Middle frontal gyrus (tissue), 1 donor: ENCODE results near the gene CHN1.

Source experiments
- DNase-seq: peaks from one replicate; pipeline ENCODE4 v3.0.0-alpha.2; 2015; ENCODE audit warnings: low spot score; ENCODE audit errors: extremely low spot score

CHN1 gene, protein sequence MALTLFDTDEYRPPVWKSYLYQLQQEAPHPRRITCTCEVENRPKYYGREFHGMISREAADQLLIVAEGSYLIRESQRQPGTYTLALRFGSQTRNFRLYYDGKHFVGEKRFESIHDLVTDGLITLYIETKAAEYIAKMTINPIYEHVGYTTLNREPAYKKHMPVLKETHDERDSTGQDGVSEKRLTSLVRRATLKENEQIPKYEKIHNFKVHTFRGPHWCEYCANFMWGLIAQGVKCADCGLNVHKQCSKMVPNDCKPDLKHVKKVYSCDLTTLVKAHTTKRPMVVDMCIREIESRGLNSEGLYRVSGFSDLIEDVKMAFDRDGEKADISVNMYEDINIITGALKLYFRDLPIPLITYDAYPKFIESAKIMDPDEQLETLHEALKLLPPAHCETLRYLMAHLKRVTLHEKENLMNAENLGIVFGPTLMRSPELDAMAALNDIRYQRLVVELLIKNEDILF

DNA sequence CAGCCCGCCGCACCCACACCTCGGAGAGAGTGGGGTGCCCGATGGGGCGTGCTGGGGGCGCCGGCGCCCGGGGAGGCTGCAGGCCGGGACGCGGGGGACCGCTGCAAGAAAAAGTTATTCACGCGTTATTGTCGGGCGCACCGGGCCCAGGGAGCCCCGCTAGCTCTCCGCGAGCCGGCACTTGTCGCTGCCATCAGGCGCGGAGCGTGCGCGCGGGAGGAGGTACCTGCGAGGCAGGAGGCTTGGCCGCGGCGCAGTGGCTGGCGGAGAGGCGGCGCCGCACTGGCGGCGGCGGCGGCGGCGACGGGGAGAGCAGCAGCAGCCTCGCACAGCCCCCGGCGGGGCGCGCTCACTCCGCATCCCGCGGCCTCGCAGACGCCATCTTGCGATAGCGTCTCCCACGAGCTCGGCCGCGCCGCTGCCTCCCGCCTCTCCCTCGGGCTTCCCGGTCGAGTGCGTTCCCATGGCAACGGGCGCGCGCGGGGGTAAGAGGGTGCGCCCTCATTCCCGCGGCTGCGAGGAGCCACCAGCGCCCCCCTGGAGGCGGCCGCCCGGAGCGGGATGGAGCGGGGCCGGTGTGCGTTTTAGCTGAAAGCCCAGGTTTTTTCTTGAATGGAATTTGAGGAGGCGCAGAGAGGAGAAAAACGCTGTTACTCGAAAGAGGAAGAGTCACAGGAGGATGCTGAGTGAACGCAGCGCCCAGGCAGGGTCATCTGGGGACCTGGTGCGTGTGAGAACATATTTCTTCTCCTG, at the start of gene CHN1:
Gene CHN1 (minus strand): TSS at position 402 of the 753 bp plus-strand sequence. CDS start 469 bp downstream, outside the sequence.
- peak; percentile 74 for DNase-seq

DNA sequence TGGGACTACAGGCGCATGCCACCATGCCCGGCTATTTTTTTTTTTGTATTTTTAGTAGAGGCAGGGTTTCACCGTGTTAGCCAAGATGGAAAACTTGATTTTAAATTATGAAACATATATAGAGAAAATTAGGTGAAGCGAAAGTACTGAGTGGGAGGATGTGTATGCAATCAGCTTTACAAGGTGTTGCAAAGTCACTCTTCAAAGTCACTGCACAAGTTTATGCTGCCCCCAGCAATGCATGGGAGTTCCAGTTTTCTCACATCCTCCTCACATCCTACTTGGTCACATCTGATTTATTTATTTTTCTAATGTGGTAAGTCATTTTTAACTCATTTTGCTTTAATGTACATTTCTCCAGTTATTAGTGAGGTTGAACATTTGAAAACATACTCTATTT, 49.2 kb upstream of the CHN1 start:
- DNase-seq = no peak

GRCh38 chr2:175049661-175050060, 44.5 kb upstream of the CHN1 start:
- no peak for DNase-seq

DNA sequence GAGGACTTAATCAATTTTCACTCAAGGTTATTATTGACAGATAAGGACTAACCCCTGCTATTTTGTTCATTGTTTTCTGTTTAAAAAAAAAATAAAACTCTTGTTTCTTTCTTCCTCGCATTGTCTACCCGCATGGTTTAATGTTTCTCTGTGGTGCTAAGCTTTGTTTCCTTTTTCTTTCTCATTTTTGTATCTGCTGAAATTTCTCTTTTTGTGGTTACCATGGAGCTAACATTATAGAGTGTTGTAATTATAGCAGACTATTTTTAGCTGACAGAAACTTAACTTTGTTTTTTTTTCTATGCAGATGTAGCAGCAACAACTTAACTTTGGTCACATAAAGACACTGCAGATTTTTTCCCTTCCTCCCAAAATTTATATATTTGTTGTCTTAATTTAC, 43.1 kb upstream of the CHN1 start:
- no peak for DNase-seq

GRCh38 chr2:175039490-175039889, 34.3 kb upstream of the CHN1 start:
- no peak for DNase-seq

- no peak for DNase-seq
Observed at GRCh38 chr2:175039031-175039430, 33.9 kb upstream of the CHN1 start.

DNA sequence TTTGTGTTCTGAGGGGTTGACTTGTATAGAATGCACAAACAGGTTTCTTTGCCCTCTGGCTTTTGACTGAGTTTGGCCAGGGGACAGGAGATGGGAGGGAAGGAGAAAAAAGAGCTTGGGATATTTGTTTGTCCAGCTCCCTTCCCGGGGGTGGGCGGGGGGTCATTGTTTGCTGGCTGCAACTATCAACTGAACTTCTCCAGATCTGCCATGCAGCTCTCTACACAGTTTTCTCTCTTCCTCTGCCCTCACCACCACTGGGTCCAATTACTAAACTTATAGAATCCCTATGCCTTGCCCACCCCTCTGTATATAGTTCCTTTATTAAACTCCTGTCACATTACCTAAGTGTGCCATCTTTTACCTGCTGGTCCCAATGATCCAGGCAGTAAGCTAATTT, 32.8 kb upstream of the CHN1 start:
- DNase-seq = no peak

GRCh38 chr2:175036582-175037018, 31.4 kb upstream of the CHN1 start:
- no peak for DNase-seq

DNA sequence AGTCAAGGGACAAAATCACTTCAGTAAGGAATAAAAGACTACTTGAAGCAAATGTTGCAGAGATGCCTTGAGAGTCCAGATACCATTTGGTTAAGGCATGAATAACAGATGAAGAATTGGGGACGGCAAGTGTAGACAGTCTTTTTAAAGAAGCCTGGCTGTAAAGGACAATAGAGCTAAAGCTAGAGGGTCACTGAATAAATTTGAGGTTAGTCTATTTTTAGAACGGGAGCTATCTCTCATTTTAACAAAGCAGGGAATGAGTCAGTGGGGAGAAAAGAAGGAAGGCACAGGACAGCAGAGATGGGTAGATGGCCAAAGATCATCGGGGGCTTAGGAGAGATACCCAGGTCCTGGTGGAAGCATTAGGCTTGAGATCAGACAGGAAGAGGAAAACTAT, 30.6 kb upstream of the CHN1 start:
- no peak for DNase-seq

- no peak for DNase-seq
Observed at GRCh38 chr2:175034716-175035115, 29.5 kb upstream of the CHN1 start.

DNA sequence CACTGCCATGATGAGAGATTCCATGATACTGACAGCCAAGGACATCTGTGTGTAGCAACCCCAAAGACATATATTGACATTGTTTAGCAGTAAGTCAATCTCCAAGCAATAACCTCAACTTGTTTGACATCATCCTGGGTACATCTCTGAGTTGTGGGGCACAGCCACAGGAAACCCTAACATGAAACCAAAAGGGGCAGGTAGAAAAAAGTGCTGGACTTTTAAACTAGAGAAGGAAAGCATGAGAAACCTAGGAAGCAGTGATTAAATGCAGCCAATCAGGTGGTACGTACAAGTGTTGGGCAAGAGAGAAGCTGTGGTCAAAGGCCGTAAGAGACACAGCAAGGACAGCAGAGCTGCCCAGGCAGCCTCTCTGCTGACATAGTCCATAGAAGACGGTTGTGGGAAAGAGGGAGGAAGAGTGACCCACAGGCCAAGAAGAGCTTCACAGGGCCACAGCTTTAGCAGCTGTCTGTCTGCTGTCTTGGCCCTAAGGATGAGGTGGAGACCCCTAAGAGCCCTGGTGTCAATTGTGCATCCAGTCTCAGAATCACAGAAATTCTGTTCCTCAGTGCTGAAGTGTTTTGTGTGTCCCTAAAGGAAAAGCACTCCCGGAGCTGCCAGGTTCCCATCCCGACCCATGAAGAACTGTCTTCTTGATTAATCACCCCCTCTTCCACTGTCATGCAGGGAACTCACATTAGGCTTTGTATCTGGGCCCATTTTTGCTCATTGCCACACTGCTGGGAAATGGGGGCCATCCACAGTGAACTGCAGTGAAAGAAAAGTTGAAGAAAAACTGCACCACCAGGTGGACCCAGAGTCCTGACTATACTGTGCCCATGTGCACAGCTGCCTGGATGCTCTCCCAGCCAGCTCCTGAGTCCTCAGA, 25.4 kb upstream of the CHN1 start:
- DNase-seq = no peak

GRCh38 chr2:175027755-175028154, 22.6 kb upstream of the CHN1 start:
- DNase-seq = no peak

DNA sequence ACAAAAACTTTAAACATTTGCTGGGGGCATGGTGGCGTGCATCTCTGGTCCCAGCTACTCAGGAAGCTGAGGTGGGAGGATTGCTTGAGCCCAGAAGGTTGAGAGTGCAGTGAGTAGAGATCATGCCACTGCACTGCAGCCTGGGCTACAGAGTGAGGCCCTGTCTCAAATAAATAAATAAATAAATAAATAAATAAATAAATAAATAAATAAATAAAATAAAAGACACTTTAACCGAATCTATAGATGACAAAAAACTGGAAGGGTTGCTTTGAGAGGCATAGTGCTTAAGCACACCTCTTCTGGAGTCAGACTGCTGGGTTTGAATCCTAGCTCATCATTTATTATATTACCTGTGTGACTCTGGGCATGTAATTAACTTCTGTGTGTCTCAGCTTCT, 21.2 kb upstream of the CHN1 start:
- DNase-seq = no peak

DNA sequence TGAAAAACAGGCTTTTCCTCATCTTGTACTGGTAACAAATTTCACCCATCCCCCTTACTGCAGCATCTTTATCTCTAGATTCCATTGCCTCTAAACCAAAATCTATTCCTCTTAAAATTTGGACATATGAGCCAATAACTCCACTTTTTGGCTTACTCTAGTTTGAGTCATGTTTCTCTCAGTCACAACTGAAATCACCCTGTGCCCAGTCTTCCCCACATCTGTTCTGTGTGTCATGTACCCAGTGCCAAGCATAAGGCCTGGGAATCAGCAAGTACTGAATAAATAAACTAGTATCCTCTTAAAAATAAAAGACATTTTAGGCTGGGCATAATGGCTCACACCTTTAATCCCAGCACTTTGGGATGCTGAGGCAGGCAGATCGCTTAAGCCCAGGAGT, 20.8 kb upstream of the CHN1 start:
- no peak for DNase-seq

GRCh38 chr2:175025233-175025632, 20.1 kb upstream of the CHN1 start:
- DNase-seq = no peak

GRCh38 chr2:175022923-175023322, 17.7 kb upstream of the CHN1 start:
- no peak for DNase-seq

DNA sequence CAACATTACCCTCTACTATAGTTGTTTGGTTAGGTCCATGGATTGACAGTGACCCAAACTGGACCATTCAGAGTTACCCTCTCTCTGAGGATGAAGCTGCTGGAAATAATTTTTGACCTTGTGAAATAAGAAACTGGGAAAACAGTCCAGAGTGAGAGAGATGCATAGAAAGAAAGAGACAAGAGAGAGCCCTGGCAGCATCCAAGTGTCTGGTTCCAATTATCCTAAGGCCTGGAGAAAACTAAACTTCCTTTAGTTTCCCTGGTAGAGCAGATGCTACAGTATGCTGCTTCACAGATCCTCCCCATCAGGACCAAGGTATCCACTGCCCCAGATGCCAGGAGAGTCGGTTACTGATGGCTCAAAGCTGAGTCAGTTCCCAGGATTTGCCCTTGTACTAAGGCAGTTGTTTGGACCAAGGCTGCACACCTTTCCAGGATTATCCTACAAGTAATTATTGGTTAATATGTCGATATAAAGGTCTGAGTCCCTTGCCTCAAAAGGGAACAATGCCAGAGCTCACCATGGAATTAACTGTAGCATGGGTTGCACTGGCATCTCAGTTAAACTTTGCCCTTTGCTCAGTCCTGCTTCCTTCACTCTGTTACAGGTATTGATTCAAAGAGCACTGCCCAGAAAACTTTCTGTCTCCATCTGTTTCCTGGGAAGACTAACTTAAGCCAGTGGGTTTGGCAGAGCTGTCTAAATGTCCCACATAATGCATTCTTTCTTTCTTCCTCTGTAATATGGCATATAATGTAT, 14.6 kb upstream of the CHN1 start:
- no peak for DNase-seq

- no peak for DNase-seq
Observed at GRCh38 chr2:175017618-175018414, 12.6 kb upstream of the CHN1 start.

GRCh38 chr2:175015340-175015739, 10.2 kb upstream of the CHN1 start:
- DNase-seq = no peak

- DNase-seq = no peak
Observed at GRCh38 chr2:175012516-175012915, 7.3 kb upstream of the CHN1 start.
